Urothelium cell line (cell line): ENCODE measurements around the gene COL4A2.

ENCODE experiments used
- DNase-seq: peaks from one replicate; pipeline ENCODE4 v3.0.0; 2011; ENCODE audit warnings: low spot score, mixed read lengths
- FAIRE-seq: peaks from 2 replicates; lab custom pipeline; 2011; peaks lifted over from hg19 to GRCh38; lab: Jason Lieb, UNC

COL4A2 gene

DNA sequence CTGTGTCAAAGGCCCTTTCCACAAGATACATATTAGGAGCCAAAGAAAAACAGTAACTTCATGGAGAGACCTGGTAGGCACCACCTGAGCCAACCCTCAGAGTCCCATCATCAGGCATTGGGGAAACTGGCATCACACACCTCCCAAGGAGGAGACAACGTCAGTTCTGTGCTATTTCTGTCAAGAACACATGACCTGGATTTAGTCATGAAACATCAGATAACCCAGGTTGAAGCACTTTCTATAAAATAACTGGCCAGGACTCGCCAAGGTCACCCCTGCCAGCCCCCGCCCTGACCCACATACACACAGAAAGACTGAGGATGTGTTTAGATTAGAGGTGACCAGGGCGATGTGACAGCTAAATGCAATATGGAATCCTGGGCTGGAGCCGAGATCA lies 35.8 kb upstream of the COL4A2 start:
- FAIRE-seq: no peak
- DNase-seq: no peak

- DNase-seq (no peak), FAIRE-seq (no peak)
These were observed 34.9 kb upstream of the COL4A2 start for GRCh38 chr13:110272227-110272626.

DNA sequence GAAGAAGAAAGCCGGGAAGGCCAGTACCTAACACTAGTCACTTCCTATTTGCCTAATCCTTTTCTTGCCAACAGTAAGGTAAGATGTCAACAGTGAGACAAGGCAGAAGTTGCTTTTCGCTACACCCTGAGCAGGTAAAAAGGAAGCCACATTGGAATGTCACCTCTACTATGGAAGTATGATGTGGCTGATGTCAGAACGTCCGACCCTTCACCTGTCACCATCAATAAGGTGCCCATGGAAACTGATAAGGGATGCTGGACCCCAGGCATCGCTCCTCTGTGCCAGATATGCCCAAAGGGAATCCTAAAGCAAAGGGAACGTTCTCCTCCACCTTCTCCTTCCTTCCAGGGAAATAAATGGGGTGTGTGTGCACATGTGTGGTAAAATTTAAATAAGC lies 34.4 kb upstream of the COL4A2 start:
- FAIRE-seq (no peak), DNase-seq (no peak)

GRCh38 chr13:110273254-110273653 lies 33.8 kb upstream of the COL4A2 start:
- FAIRE-seq (no peak), DNase-seq (no peak)

- FAIRE-seq (no peak), DNase-seq (no peak)
These were observed 32.4 kb upstream of the COL4A2 start for GRCh38 chr13:110274687-110275086.

- FAIRE-seq (no peak), DNase-seq (no peak)
These were observed 31.0 kb upstream of the COL4A2 start for GRCh38 chr13:110275931-110276552.

GRCh38 chr13:110276553-110276950 lies 30.5 kb upstream of the COL4A2 start:
- DNase-seq (no peak), FAIRE-seq (no peak)

- FAIRE-seq (no peak), DNase-seq (no peak)
These were observed 29.6 kb upstream of the COL4A2 start for GRCh38 chr13:110277357-110277975.

DNA sequence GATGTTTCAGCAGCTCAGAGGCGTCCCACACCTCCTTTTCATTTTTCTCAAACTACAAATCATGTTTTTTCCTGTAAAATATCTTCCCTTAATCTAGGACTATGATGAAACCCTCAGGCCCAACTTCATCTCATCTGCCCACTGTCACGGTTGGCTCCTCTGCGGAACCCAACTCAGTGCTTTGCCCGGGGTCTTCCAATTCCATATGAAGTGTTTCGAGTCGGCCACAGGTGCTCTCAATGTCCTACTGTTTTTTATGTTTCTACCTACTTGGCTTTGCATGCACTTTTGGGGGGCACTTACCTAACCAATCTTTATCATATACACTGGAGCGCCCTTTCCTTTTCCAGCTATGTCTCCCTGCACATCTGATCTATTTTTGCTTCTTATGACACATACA lies 28.2 kb upstream of the COL4A2 start:
- FAIRE-seq (no peak), DNase-seq (no peak)

DNA sequence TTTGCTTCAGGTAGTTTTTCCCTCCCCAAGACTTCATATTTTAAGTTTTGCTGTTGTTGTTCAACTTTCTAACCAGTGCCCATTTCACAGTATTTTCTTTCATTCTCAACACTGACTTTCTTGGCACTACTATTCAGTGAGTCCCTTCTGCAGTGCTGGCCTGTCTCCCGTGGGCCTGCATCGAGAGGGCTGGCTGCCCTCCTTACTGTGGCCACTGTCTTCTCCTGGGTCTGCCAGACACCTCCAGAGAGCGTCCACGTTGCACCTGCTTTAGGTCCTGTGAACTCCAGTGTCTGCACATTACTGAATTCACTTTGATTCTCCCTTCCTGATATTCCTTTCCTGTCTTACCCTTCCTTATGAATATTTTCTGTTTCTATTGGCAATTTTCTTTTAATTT lies 27.4 kb upstream of the COL4A2 start:
- DNase-seq (no peak), FAIRE-seq (no peak)

- FAIRE-seq (no peak), DNase-seq (no peak)
These were observed 26.8 kb upstream of the COL4A2 start for GRCh38 chr13:110280231-110280813.

DNA sequence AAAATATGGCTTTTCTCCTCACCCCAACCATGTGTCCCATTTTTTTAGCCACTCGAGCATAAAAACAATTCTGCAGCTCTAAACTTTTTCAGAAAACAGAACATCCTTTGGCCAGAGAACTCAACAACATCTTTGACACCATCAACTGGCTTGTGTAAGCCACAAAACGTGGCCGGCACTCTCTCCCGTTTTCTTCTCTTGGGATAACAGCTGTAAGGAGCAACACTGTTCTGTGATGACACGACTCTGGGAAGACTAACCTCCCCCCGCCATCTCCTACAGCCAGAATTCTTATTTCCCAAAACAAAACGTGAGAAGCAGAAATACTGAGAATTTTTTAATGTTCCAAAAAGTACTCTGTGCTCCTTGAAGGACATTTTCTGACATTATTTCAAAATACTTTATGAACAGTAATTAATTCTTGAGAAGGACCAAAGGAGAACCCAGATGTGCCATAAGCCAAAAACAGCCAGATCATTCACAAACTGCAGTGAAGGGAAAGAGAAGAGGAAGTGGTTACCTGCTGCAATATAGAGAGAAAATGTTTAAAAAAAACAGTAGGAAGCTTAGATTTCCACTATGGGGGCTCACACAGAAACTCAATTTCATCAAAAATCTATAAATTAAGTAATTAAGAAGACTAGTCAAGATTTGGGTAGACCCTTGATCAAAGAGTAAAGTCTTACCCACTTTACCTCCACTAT lies 25.9 kb upstream of the COL4A2 start:
- DNase-seq: no peak
- no peak for FAIRE-seq

DNA sequence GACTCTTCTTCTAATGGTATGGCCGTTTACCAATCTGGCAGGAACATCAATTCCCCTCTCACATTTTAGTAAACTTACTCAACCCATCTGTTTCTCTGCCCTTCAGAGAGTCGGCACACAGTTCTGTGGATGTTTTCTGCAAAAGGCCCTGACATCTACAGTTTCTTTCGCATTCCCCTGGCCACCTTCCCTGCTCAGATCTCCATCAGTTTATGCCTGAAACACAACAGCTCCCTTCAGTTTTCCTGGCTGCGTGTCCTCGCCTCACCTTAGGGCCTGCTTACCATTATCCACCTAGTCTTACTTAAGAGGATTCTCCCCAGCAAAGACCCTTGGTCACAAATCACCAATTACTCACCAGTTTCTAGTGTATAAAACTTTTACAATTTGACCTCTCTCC lies 25.3 kb upstream of the COL4A2 start:
- no peak for FAIRE-seq
- no peak for DNase-seq

DNA sequence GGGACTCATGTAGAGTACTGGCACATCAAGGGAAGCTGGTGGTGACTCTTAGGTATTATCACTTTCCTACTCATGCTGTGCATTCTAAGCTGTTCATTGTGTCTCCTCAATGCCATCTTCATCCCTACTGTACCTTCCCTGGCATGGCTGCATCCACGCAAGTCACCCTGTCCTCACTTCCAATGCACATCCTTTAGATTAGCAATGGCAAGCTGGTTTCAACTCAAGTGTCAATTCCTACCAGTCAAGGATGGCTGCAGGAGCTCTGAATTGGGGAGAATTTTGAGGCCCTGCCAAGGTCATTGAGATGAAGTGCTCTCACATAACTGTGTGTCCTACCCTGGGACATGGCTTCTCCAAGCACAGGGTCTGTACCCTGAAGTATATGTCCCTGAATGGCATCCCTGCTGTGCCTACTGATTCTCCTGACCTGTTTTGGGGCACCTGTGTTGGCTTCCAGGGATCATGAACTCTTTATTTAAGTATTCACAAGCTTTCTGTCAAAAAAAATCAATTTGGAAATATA lies 24.7 kb upstream of the COL4A2 start:
- no peak for DNase-seq
- FAIRE-seq: no peak

DNA sequence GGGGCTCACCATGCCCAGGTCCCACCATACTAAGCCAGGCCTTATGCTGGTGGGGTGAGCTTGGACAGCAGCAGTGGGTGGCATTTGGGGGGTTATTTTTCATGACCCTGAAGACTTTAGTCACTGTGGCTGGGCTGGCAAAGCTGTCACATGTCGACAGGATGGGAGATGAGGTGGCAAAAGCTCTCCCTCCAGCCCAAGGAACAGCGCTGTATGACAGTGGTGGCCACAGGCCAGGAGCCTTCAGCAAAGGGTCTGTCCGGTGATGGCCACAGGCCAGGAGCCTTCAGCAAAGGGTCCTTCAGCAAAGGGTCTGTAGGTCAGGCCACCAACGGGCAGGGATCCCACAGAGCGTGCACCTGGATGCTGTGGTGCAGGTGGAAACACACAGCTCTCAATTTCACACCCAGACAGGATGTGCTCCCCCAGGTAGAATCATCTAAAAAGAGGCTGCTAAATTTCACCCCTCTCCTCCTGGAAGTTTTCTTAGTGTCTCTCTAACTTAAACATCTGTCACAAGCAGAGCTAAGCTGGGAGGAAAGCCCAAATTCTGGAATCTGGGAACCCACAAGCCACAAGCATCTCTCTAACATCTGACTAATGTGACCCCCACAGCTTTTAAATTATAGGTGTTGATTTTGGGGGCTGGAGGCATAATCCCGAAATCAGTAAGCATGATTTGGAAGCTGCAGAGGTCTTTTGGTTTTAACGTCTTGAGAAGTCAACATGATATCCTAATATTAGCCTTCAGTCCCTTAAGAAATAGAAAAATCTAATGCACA lies 23.2 kb upstream of the COL4A2 start:
- DNase-seq (no peak), FAIRE-seq (no peak)

- no peak for DNase-seq
- no peak for FAIRE-seq
These were observed 22.2 kb upstream of the COL4A2 start for GRCh38 chr13:110284779-110285484.

GRCh38 chr13:110285991-110286832 lies 20.9 kb upstream of the COL4A2 start:
- DNase-seq: no peak
- no peak for FAIRE-seq

DNA sequence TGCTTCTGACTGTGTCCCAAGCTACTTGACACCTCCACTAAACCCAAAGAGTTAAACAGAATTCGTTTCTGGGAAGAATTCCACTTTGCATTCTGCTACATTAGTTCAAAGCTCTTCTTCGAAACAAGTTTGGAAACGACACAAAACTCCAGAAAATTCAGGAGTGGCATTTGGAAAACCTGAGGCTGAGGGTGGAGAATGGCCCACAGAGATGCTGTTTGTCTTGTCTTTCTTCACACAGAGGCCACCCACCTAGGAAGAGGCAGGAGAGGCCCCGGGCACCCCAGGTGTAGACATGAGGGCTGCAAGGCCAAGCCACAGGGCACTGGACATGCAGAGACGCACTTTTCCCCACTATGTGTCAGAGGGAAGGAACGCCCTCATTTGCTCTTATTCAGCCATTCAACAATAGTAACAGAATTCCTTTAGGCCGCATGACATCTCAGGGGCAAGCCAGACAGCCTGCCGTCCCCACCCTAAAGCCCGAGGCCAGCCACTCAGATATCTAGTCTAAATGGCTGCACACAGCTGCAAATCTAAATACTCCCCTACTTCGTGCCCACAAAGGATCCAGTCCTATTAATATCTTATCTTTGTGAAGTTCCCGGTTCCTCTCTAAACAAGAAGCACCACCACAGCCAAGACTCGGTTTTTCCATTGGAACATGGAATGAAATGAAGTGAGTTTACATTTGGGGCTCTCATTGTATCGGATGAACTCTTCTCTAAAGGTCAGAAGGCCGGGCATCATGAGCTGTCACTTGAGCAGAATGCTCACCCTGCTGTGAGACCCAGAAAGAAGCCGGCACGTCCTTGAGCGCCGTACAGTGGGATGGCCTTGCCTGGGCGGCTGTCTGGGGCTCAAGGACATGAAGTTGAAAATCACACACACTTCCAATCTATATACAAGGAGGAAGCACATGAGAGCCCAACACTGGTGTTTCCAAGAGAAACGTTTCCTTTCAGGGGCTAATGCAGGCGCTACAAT lies 20.0 kb upstream of the COL4A2 start:
- no peak for DNase-seq
- FAIRE-seq: no peak
